DOHH2 (cell line): ENCODE measurements around the gene SLC35F1.

Experiments used
- CTCF ChIP-seq: fragments of 200-600 bp; sonication (generic); IDR thresholded peaks from one replicate; pipeline ENCODE4 v1.5.1; 2014; ENCODE audit warnings: antibody characterized with exemption, mild to moderate bottlenecking, low read depth, low read length; ENCODE audit not compliant: poor library complexity, severe bottlenecking
- EZH2phosphoT487 ChIP-seq: fragments of 200-600 bp; sonication (generic); IDR thresholded peaks from 2 replicates; pipeline ENCODE4 v1.6.1; 2017; ENCODE audit warnings: borderline replicate concordance, mild to moderate bottlenecking, antibody characterized with exemption, low read length, moderate library complexity, mixed read lengths

GRCh38 chr6:118101220-118101619, 194.2 kb downstream of the SLC35F1 start:
- TF ChIP-seq CTCF (no peak), EZH2phosphoT487 (no peak)
